Gastroesophageal sphincter (tissue), 3 donors: Measurements from ENCODE around the gene LRRC4.

Experiments
- POLR2A ChIP-seq, 2 donors: fragments of 450-650 bp; IDR thresholded peaks; one replicate each; pipeline ENCODE4 v1.6.1; 2017; ENCODE audit warnings: antibody characterized with exemption in 2 of 2, mild to moderate bottlenecking in 2 of 2, moderate library complexity in 1 of 2
- TF ChIP-seq, protein P1 (sequence below), 4 experiments: fragments of 200-600 bp in 2 of 4; fragments of 450-650 bp in 2 of 4; sonication (generic) in 1 of 4; IDR thresholded peaks; one replicate each; pipeline ENCODE4 v1.5.1; 2017 to 2019; ENCODE audit warnings: antibody characterized with exemption in 4 of 4, mild to moderate bottlenecking in 2 of 4, moderate library complexity in 2 of 4

- TF ChIP-seq POLR2A (IDR thresholded peaks at IDR 0.05): no peak
- TF ChIP-seq, protein P1, sequence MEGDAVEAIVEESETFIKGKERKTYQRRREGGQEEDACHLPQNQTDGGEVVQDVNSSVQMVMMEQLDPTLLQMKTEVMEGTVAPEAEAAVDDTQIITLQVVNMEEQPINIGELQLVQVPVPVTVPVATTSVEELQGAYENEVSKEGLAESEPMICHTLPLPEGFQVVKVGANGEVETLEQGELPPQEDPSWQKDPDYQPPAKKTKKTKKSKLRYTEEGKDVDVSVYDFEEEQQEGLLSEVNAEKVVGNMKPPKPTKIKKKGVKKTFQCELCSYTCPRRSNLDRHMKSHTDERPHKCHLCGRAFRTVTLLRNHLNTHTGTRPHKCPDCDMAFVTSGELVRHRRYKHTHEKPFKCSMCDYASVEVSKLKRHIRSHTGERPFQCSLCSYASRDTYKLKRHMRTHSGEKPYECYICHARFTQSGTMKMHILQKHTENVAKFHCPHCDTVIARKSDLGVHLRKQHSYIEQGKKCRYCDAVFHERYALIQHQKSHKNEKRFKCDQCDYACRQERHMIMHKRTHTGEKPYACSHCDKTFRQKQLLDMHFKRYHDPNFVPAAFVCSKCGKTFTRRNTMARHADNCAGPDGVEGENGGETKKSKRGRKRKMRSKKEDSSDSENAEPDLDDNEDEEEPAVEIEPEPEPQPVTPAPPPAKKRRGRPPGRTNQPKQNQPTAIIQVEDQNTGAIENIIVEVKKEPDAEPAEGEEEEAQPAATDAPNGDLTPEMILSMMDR (IDR thresholded peaks at IDR 0.05): no peak
Observed at GRCh38 chr7:128074736-128075135, 43.5 kb upstream of the LRRC4 start.
